VCaP (cell line): ENCODE measurements around the gene NR3C2.

Source experiments
- H3K27ac ChIP-seq: fragments of 450-650 bp; 2 replicates; pipeline ENCODE4 v1.5.1; 2017
- TF ChIP-seq, protein P1 (sequence below): fragments of 450-650 bp; conservative IDR thresholded peaks from 2 replicates; pipeline ENCODE4 v1.5.1; 2017; ENCODE audit warnings: mild to moderate bottlenecking, moderate library complexity

NR3C2 gene

GRCh38 chr4:148293571-148293970 lies 148.6 kb downstream of the NR3C2 start:
- no peak overlapping the region for H3K27ac ChIP-seq
- TF ChIP-seq, protein P1, sequence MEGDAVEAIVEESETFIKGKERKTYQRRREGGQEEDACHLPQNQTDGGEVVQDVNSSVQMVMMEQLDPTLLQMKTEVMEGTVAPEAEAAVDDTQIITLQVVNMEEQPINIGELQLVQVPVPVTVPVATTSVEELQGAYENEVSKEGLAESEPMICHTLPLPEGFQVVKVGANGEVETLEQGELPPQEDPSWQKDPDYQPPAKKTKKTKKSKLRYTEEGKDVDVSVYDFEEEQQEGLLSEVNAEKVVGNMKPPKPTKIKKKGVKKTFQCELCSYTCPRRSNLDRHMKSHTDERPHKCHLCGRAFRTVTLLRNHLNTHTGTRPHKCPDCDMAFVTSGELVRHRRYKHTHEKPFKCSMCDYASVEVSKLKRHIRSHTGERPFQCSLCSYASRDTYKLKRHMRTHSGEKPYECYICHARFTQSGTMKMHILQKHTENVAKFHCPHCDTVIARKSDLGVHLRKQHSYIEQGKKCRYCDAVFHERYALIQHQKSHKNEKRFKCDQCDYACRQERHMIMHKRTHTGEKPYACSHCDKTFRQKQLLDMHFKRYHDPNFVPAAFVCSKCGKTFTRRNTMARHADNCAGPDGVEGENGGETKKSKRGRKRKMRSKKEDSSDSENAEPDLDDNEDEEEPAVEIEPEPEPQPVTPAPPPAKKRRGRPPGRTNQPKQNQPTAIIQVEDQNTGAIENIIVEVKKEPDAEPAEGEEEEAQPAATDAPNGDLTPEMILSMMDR, result no peak

DNA sequence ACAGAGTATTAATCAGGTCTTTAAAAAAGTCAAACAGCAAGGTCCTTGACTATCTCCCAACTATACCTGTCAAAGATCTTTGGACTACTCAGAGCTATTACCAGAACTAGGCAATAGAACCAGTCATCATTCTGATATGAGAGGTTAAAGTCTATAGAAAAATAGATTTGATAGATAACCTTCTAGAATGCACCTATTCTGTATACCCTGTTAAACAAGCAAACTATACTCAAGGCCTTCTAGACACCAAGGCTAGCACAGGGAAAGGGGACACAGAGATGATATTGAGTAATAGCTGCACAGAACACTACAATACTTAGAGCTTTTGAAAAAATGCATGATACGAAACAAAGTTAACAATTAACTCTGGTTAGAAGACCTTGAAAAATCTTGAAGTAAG lies 149.5 kb downstream of the NR3C2 start:
- H3K27ac ChIP-seq, result no peak overlapping the region
- TF ChIP-seq, protein P1, result no peak

- H3K27ac ChIP-seq, result no peak overlapping the region
- TF ChIP-seq, protein P1, result no peak
Measured at GRCh38 chr4:148289740-148290139, 152.5 kb downstream of the NR3C2 start.

DNA sequence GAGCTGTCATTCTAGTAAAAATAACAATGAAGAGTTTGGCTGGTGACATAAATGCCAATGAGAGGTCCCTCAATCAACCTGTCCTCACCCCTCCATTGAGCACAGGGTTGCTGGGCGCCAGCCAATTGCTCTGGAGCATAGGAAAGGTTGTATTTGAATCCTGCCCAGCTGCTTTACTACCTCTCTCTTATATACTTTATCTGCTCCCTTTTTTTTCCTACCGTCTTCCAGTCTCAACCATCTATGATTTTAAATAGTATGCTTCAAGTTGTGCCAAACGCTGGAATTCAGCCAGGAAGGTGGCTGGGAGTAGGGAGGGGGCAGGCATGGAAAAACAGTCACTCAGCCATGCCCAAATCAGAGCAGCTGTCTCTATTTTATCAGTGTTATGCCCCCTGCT lies 153.8 kb downstream of the NR3C2 start:
- no peak overlapping the region for H3K27ac ChIP-seq

DNA sequence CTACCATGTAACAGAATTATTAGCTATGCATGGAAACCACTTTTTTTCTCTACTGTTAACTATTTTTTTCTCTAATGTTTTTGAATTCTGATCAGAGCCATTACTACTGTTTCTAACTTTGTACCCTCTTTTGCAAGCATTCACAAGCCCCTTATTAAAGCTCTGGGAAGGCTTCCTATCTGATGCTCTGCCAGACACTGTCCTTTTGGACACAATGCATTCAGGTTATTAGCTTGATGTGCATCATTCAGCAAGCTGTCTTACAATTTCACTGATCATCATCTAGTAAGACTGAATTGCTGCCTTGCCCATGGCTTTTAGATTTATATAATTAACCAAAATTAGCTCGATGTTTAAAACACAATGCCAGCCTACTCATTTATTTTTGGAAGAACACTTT lies 155.1 kb downstream of the NR3C2 start:
- TF ChIP-seq, protein P1, result no peak
- no peak overlapping the region for H3K27ac ChIP-seq

More for the DNA sequence above, 153.8 kb downstream of the NR3C2 start:
- TF ChIP-seq, protein P1, result no peak

- H3K27ac ChIP-seq, result no peak overlapping the region
- TF ChIP-seq, protein P1, result no peak
Measured at GRCh38 chr4:148286012-148286411, 156.2 kb downstream of the NR3C2 start.

GRCh38 chr4:148283665-148284064 lies 158.5 kb downstream of the NR3C2 start:
- no peak overlapping the region for H3K27ac ChIP-seq
- TF ChIP-seq, protein P1, result no peak

GRCh38 chr4:148278310-148278709 lies 163.9 kb downstream of the NR3C2 start:
- TF ChIP-seq, protein P1, result no peak
- no peak overlapping the region for H3K27ac ChIP-seq
